Subcutaneous abdominal adipose tissue (tissue), 5 donors: ENCODE results near the gene CACNA2D3.

Source experiments
- H3K27ac ChIP-seq: one replicate; pipeline ENCODE4 v1.7.0; 2013; ENCODE audit warnings: low read depth, mild to moderate bottlenecking, inconsistent platforms, low read length, moderate library complexity
- H3K27me3 ChIP-seq, 5 donors: one replicate each; pipeline ENCODE4 v1.7.0; 2013; ENCODE audit warnings: low read length in 5 of 5, inconsistent platforms in 1 of 5; ENCODE audit not compliant: control insufficient read depth in 5 of 5, insufficient read depth in 4 of 5
- H3K36me3 ChIP-seq, 5 donors: one replicate each; pipeline ENCODE4 v1.7.0; 2013; ENCODE audit warnings: low read length in 5 of 5; ENCODE audit not compliant: control insufficient read depth in 5 of 5, insufficient read depth in 5 of 5
- H3K4me1 ChIP-seq, 5 donors: one replicate each; pipeline ENCODE4 v1.7.0; 2013; ENCODE audit warnings: low read length in 5 of 5, mild to moderate bottlenecking in 3 of 5, moderate library complexity in 1 of 5; ENCODE audit not compliant: control insufficient read depth in 5 of 5, insufficient read depth in 5 of 5
- H3K4me3 ChIP-seq, 5 donors: one replicate each; pipeline ENCODE4 v1.7.0; 2013; ENCODE audit warnings: low read length in 5 of 5, low read depth in 1 of 5
- H3K9ac ChIP-seq, 5 donors: one replicate each; pipeline ENCODE4 v1.7.0; 2013; ENCODE audit warnings: low read length in 5 of 5, mild to moderate bottlenecking in 4 of 5, moderate library complexity in 3 of 5
- H3K9me3 ChIP-seq, 5 donors: one replicate each; pipeline ENCODE4 v1.7.0; 2013; ENCODE audit warnings: low read length in 5 of 5; ENCODE audit not compliant: control insufficient read depth in 5 of 5
- donor health status: healthy.
- donor health status: healthy.
- donor health status: healthy.
- donor health status: healthy.
- donor health status: healthy.

The CACNA2D3 gene

GRCh38 chr3:54257125-54257720 is 134.9 kb downstream of the CACNA2D3 start:
- Histone ChIP-seq H3K9ac (no peak overlapping the region), H3K9me3 (no peaks in the 10 kb centered on the region), H3K27ac (no peak overlapping the region), H3K27me3 (peaks cover 0 to 7% (median 0%) of the 10 kb centered on the region in 5 donors), H3K4me1 (no peaks in the 10 kb centered on the region), H3K36me3 (no peaks in the 10 kb centered on the region), H3K4me3 (no peak overlapping the region)

- Histone ChIP-seq H3K27ac (no peak overlapping the region), H3K4me3 (no peak overlapping the region), H3K9ac (no peak overlapping the region), H3K9me3 (no peaks in the 10 kb centered on the region), H3K4me1 (no peaks in the 10 kb centered on the region), H3K36me3 (no peaks in the 10 kb centered on the region), H3K27me3 (peaks cover 0 to 7% (median 0%) of the 10 kb centered on the region in 5 donors)
Measured at GRCh38 chr3:54259636-54260035, 137.3 kb downstream of the CACNA2D3 start.

DNA sequence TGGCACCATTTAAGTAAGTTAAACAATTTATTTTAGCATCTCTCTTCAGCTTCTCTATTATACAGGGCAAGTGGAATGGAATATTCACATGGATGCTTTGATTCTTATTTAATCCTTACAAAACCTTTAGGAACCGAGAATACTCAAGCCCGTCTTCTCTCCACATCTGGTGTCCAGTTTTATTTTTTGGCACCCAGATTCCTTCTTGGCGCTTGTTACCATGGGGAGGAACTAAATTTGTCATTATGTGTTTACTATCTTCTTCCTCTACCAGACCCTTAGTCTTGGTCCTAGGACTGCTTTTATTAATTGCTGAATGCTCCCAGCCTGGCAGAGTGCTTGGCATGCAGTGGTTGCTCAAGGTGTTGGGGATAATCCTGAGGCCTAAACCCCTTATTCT is 138.8 kb downstream of the CACNA2D3 start:
- H3K27me3 ChIP-seq: peaks cover 0 to 7% (median 0%) of the 10 kb centered on the region in 5 donors
- H3K4me3 ChIP-seq: no peak overlapping the region
- no peaks in the 10 kb centered on the region for H3K9me3 ChIP-seq
- H3K27ac ChIP-seq: no peak overlapping the region
- no peaks in the 10 kb centered on the region for H3K4me1 ChIP-seq
- no peak overlapping the region for H3K9ac ChIP-seq
- no peaks in the 10 kb centered on the region for H3K36me3 ChIP-seq

DNA sequence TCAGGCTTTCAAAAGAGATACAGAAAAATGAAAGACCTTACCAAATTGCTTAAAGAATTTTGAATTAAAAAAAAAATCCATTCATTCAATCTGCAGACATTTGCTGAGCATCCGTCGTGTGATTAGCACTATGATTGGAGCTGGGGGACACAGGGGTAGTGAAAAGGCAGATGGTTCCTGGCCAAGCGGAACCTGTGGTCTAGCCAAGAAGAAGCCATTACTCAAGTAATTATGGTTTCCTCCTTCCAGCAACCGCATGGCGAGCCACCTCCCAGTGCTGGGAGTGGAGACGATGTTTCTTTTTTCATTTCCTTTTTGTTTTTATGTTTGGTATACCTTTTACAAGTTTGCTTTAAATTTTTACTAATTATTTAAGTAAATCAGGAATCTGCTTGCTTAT is 140.2 kb downstream of the CACNA2D3 start:
- Histone ChIP-seq H3K27ac (no peak overlapping the region), H3K9ac (no peak overlapping the region), H3K4me3 (no peak overlapping the region), H3K4me1 (no peaks in the 10 kb centered on the region), H3K9me3 (no peaks in the 10 kb centered on the region), H3K27me3 (peaks cover 0 to 7% (median 0%) of the 10 kb centered on the region in 5 donors), H3K36me3 (no peaks in the 10 kb centered on the region)

GRCh38 chr3:54262946-54263345 is 140.6 kb downstream of the CACNA2D3 start:
- no peak overlapping the region for H3K9ac ChIP-seq
- no peaks in the 10 kb centered on the region for H3K9me3 ChIP-seq
- no peak overlapping the region for H3K27ac ChIP-seq
- H3K4me3 ChIP-seq: no peak overlapping the region
- no peaks in the 10 kb centered on the region for H3K4me1 ChIP-seq
- peaks cover 0 to 7% (median 0%) of the 10 kb centered on the region in 5 donors for H3K27me3 ChIP-seq
- no peaks in the 10 kb centered on the region for H3K36me3 ChIP-seq

DNA sequence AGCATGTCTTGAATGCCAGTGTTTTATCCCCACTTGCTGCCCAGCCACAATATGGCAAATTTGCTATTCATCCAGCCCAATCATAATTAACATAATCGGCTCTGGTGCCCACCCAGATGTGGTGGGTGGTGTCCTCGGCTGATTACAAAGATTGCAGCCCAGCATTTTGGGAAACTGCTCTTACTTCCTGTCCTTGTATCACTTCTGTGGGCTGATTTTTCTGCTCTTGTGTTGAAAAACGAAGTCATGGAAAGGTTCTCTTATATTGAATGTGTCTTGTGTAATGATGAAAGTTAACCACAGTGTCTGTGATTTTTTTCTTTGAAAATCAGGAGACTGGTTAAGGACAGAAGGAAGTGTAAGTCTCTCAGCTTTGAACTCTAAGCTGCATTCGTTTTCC is 141.7 kb downstream of the CACNA2D3 start:
- Histone ChIP-seq H3K27me3 (peaks cover 0 to 7% (median 0%) of the 10 kb centered on the region in 5 donors), H3K36me3 (no peaks in the 10 kb centered on the region), H3K9ac (no peak overlapping the region), H3K4me3 (no peak overlapping the region), H3K27ac (no peak overlapping the region), H3K4me1 (no peaks in the 10 kb centered on the region), H3K9me3 (no peaks in the 10 kb centered on the region)

DNA sequence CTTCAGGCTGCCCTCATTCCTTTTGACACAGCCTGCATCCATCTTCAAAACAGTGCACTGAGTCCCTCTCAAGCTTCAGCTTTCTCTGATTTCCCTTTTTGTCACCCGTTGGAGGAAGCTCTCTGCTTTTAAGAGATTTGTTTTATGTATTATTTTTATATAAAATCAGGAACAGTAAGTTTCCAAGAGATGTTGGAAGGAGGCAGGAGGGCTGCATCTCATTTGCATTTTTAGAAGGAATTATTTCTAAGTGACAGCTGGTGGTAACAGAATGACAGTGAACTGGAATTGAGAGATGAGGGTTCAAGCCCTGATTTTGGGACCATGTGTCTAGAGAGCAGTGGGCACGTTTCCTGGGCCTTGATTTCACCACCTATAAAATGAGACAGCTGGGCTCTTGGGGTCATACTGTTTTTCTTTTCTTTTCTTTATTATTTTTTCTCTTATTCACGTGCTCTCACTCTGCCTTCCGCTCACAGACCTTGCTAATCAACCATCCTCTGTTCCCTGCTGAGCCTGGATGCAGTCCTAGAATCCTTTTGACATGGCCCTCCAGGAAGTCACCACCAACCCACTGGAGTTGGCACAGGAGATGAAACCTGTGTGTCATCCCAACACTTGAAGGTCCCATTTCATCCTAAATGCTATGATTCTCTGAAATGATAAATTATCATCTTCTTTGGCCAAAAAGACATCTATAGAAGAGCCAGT is 148.6 kb downstream of the CACNA2D3 start:
- no peaks in the 10 kb centered on the region for H3K36me3 ChIP-seq
- H3K4me1 ChIP-seq: no peaks in the 10 kb centered on the region
- no peak overlapping the region for H3K4me3 ChIP-seq
- no peak overlapping the region for H3K9ac ChIP-seq
- H3K27ac ChIP-seq: no peak overlapping the region
- peaks cover 0 to 4% (median 0%) of the 10 kb centered on the region in 5 donors for H3K27me3 ChIP-seq
- H3K9me3 ChIP-seq: no peaks in the 10 kb centered on the region

- Histone ChIP-seq H3K27me3 (peaks cover 0 to 4% (median 0%) of the 10 kb centered on the region in 5 donors), H3K36me3 (no peaks in the 10 kb centered on the region), H3K4me1 (no peaks in the 10 kb centered on the region), H3K4me3 (no peak overlapping the region), H3K9ac (no peak overlapping the region), H3K9me3 (peaks cover 0 to 8% (median 0%) of the 10 kb centered on the region in 5 donors), H3K27ac (no peak overlapping the region)
Measured at GRCh38 chr3:54273791-54274190, 151.4 kb downstream of the CACNA2D3 start.

DNA sequence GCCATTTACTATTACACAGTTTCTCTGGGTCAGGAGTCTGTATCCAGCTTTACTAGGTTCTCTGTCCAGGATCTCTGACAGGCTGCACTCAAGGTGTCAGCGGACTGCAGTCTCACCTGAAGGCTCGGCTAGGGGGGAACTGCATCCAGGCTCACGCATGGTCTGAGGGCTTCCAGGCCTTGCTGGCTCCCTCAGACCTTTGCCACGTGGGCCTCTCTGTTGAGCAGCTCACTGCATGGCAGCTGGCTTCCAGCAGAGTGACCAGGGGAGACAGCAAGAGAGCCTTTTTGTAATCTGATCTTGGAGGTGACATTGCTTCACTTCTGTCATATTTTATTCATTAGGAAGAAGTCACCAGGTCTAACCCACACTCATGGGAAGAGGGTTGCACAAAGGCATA is 152.3 kb downstream of the CACNA2D3 start:
- no peaks in the 10 kb centered on the region for H3K36me3 ChIP-seq
- peaks cover 0 to 8% (median 0%) of the 10 kb centered on the region in 5 donors for H3K9me3 ChIP-seq
- no peak overlapping the region for H3K9ac ChIP-seq
- H3K27ac ChIP-seq: no peak overlapping the region
- no peak overlapping the region for H3K4me3 ChIP-seq
- H3K27me3 ChIP-seq: peaks cover 0 to 4% (median 0%) of the 10 kb centered on the region in 5 donors
- H3K4me1 ChIP-seq: no peaks in the 10 kb centered on the region

DNA sequence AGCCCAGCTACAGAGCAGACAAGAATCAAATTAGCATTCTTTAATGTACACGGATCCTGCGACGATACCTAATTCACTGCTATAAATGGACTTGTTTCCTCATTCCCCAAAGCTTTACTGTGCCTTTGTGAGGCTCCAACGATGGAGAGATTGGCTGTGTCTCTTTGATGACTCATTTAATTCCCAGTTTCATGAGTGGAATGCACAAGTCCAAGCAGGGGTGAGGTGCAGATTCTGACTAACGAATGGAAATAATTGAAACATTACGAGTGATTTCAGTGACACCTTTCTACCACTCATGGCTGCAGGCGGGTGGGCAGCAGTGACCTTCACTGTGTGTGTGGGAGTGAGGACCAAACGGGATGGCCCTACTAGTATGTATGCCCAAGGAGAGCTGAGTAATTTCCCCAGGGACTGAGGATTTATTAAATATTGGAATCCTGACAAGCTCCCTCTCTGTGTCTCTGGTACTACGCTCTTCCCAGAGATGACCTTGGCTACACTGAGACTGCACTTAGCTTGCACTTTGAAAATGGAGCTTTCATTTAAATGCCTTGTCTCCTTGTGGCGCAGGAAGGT is 156.7 kb downstream of the CACNA2D3 start:
- no peak overlapping the region for H3K4me3 ChIP-seq
- H3K9ac ChIP-seq: no peak overlapping the region
- peaks cover 0 to 8% (median 0%) of the 10 kb centered on the region in 5 donors for H3K9me3 ChIP-seq

More for the DNA sequence above, 156.7 kb downstream of the CACNA2D3 start:
- peaks cover 0 to 5% (median 0%) of the 10 kb centered on the region in 5 donors for H3K27me3 ChIP-seq
- no peak overlapping the region for H3K27ac ChIP-seq
- H3K36me3 ChIP-seq: no peaks in the 10 kb centered on the region
- H3K4me1 ChIP-seq: no peaks in the 10 kb centered on the region
